SK-N-SH treated with all-trans-retinoic acid at 6 μM for 48 hours (cell line): ENCODE measurements around the gene PRRT1.

ENCODE experiments used
- ATAC-seq: fragments of 200-7000 bp; cut with Tn5 transposase; 3 replicates; pipeline ENCODE4 v1.9.1; 2020; ENCODE audit warnings: mild to moderate bottlenecking, moderate library complexity
- ARNTL ChIP-seq: fragments of 450-650 bp; formaldehyde crosslinking; IDR thresholded peaks from 2 replicates; pipeline ENCODE4 v1.5.0; 2020; ENCODE audit warnings: low read depth, mild to moderate bottlenecking, moderate library complexity, borderline replicate concordance
- BACH2 ChIP-seq: fragments of 250-450 bp; sonication (Bioruptor Pico); IDR thresholded peaks from 2 replicates; pipeline ENCODE4 v1.9.0; 2021; ENCODE audit warnings: mild to moderate bottlenecking, borderline replicate concordance
- CSDC2 ChIP-seq: fragments of 250-450 bp; sonication (Bioruptor Pico); IDR thresholded peaks from 2 replicates; pipeline ENCODE4 v1.5.0; 2020; ENCODE audit warnings: mild to moderate bottlenecking, moderate library complexity
- ESRRG ChIP-seq: fragments of 250-450 bp; sonication (Bioruptor Pico); IDR thresholded peaks from 2 replicates; pipeline ENCODE4 v1.6.1; 2021; ENCODE audit warnings: mild to moderate bottlenecking
- GLIS3 ChIP-seq: fragments of 250-450 bp; sonication (Bioruptor Pico); IDR thresholded peaks from 2 replicates; pipeline ENCODE4 v1.5.0; 2020; ENCODE audit warnings: mild to moderate bottlenecking, moderate library complexity
- ISL1 ChIP-seq: fragments of 250-450 bp; sonication (Bioruptor Pico); IDR thresholded peaks from 2 replicates; pipeline ENCODE4 v2.1.2; 2022; ENCODE audit warnings: mild to moderate bottlenecking, moderate library complexity
- OSR1 ChIP-seq: fragments of 250-450 bp; sonication (Bioruptor Pico); IDR thresholded peaks from 2 replicates; pipeline ENCODE4 v1.8.0; 2022; ENCODE audit warnings: moderate library complexity, mild to moderate bottlenecking, inconsistent platforms
- POU6F1 ChIP-seq: fragments of 250-450 bp; sonication (Bioruptor Pico); IDR thresholded peaks from 2 replicates; pipeline ENCODE4 v1.8.0; 2021; ENCODE audit warnings: low read depth, mild to moderate bottlenecking, moderate library complexity, borderline replicate concordance
- PPARA ChIP-seq: fragments of 250-450 bp; sonication (Bioruptor Pico); IDR thresholded peaks from 2 replicates; pipeline ENCODE4 v1.5.0; 2020; ENCODE audit warnings: mild to moderate bottlenecking, borderline replicate concordance
- RARB ChIP-seq: fragments of 250-450 bp; sonication (Bioruptor Pico); IDR thresholded peaks from 2 replicates; pipeline ENCODE4 v1.8.0; 2021; ENCODE audit warnings: mild to moderate bottlenecking, moderate library complexity
- SNAI2 ChIP-seq: fragments of 250-450 bp; sonication (Bioruptor Pico); IDR thresholded peaks from 2 replicates; pipeline ENCODE4 v1.5.0; 2020; ENCODE audit warnings: mild to moderate bottlenecking, moderate library complexity
- TCF4 ChIP-seq: fragments of 250-450 bp; sonication (Bioruptor Pico); IDR thresholded peaks from 2 replicates; pipeline ENCODE4 v1.8.0; 2021; ENCODE audit warnings: mild to moderate bottlenecking, moderate library complexity, borderline replicate concordance
- TOX ChIP-seq: fragments of 250-450 bp; sonication (Bioruptor Pico); IDR thresholded peaks from 2 replicates; pipeline ENCODE4 v1.8.0; 2021; ENCODE audit warnings: mild to moderate bottlenecking, moderate library complexity, borderline replicate concordance
- TSHZ2 ChIP-seq: fragments of 250-450 bp; sonication (Bioruptor Pico); IDR thresholded peaks from 2 replicates; pipeline ENCODE4 v1.5.0; 2020; ENCODE audit warnings: mild to moderate bottlenecking, moderate library complexity
- ZC3H10 ChIP-seq: fragments of 250-450 bp; sonication (Bioruptor Pico); IDR thresholded peaks from 2 replicates; pipeline ENCODE4 v1.5.1; 2021; ENCODE audit warnings: mild to moderate bottlenecking, moderate library complexity
- ZFP3 ChIP-seq: fragments of 250-450 bp; sonication (Bioruptor Pico); IDR thresholded peaks from 2 replicates; pipeline ENCODE4 v1.5.0; 2020; ENCODE audit warnings: mild to moderate bottlenecking, moderate library complexity
- ZFP30 ChIP-seq: fragments of 450-650 bp; formaldehyde crosslinking; IDR thresholded peaks from 2 replicates; pipeline ENCODE4 v1.5.0; 2022; ENCODE audit warnings: mild to moderate bottlenecking, moderate library complexity
- ZNF565 ChIP-seq: fragments of 450-650 bp; formaldehyde crosslinking; conservative IDR thresholded peaks from 2 replicates; pipeline ENCODE4 v1.5.0; 2020; ENCODE audit warnings: low read depth, mild to moderate bottlenecking, moderate library complexity
- ZNF70 ChIP-seq: fragments of 450-650 bp; formaldehyde crosslinking; IDR thresholded peaks from 2 replicates; pipeline ENCODE4 v1.5.0; 2020; ENCODE audit warnings: mild to moderate bottlenecking, moderate library complexity
- ZNF8 ChIP-seq: fragments of 450-650 bp; formaldehyde crosslinking; IDR thresholded peaks from 2 replicates; pipeline ENCODE4 v1.5.0; 2020; ENCODE audit warnings: mild to moderate bottlenecking, moderate library complexity
- TF ChIP-seq, protein P1 (sequence below): fragments of 250-450 bp; sonication (Bioruptor Pico); IDR thresholded peaks from 2 replicates; pipeline ENCODE4 v1.5.1; 2021; ENCODE audit warnings: mild to moderate bottlenecking, moderate library complexity
- TF ChIP-seq, protein P2 (sequence below): fragments of 250-450 bp; sonication (Bioruptor Pico); IDR thresholded peaks from 2 replicates; pipeline ENCODE4 v1.8.0; 2020; ENCODE audit warnings: mild to moderate bottlenecking, moderate library complexity, borderline replicate concordance

PRRT1 gene

GRCh38 chr6:32175322-32175710 lies 23.6 kb upstream of the PRRT1 start:
- ATAC-seq, result no peak
- TF ChIP-seq ZC3H10 (CRISPR knock-in tag) (no peak), POU6F1 (no peak), ZNF8 (CRISPR knock-in tag) (no peak), ZFP3 (CRISPR knock-in tag) (no peak)

DNA sequence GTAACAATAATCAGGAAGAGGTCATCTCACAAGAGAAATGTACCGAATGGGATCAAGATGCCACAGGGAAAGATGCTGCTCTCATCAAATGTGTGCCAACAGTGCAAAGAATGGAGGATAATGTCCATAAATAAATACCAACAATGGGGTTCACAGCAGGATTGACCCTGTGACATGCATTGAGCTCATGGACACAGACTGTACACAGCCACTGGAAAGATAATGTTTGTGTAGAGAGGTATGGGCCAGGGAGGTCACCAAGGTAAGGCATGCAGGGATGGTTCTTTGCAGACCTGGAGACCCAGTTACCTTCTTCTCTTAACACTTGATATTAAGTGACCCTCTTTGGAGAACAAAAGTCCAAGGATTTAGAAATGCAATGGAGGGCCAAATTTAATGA lies 22.7 kb upstream of the PRRT1 start:
- no peak for ATAC-seq
- no peak for TF ChIP-seq ZNF70
- no peak for TF ChIP-seq ISL1 (CRISPR knock-in tag)
- no peak for TF ChIP-seq TOX (CRISPR knock-in tag)
- no peak for TF ChIP-seq PPARA
- TF ChIP-seq, protein P1, sequence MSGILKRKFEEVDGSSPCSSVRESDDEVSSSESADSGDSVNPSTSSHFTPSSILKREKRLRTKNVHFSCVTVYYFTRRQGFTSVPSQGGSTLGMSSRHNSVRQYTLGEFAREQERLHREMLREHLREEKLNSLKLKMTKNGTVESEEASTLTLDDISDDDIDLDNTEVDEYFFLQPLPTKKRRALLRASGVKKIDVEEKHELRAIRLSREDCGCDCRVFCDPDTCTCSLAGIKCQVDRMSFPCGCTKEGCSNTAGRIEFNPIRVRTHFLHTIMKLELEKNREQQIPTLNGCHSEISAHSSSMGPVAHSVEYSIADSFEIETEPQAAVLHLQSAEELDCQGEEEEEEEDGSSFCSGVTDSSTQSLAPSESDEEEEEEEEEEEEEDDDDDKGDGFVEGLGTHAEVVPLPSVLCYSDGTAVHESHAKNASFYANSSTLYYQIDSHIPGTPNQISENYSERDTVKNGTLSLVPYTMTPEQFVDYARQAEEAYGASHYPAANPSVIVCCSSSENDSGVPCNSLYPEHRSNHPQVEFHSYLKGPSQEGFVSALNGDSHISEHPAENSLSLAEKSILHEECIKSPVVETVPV (CRISPR knock-in tag), result no peak
- TF ChIP-seq BACH2 (CRISPR knock-in tag), result no peak
- TF ChIP-seq SNAI2 (CRISPR knock-in tag), result no peak
- no peak for TF ChIP-seq TSHZ2 (CRISPR knock-in tag)
- TF ChIP-seq ARNTL (CRISPR knock-in tag), result no peak
- TF ChIP-seq ESRRG, result no peak
- TF ChIP-seq TCF4 (CRISPR knock-in tag), result no peak
- TF ChIP-seq ZFP3 (CRISPR knock-in tag), result no peak
- TF ChIP-seq POU6F1, result no peak
- TF ChIP-seq ZFP30, result no peak
- TF ChIP-seq ZNF565 (CRISPR knock-in tag), result no peak
- no peak for TF ChIP-seq OSR1 (CRISPR knock-in tag)
- no peak for TF ChIP-seq RARB (CRISPR knock-in tag)
- TF ChIP-seq GLIS3 (CRISPR knock-in tag), result no peak
- TF ChIP-seq CSDC2 (CRISPR knock-in tag), result no peak
- TF ChIP-seq ZC3H10 (CRISPR knock-in tag), result no peak

GRCh38 chr6:32173051-32173727 lies 21.4 kb upstream of the PRRT1 start:
- no peak for ATAC-seq
- TF ChIP-seq ISL1 (CRISPR knock-in tag), result no peak
- no peak for TF ChIP-seq ZFP30
- no peak for TF ChIP-seq BACH2 (CRISPR knock-in tag)
- no peak for TF ChIP-seq RARB (CRISPR knock-in tag)
- no peak for TF ChIP-seq ZNF8 (CRISPR knock-in tag)
- TF ChIP-seq POU6F1, result no peak
- TF ChIP-seq ZNF70, result no peak
- TF ChIP-seq, protein P1 (CRISPR knock-in tag), result no peak
- no peak for TF ChIP-seq GLIS3 (CRISPR knock-in tag)
- no peak for TF ChIP-seq SNAI2 (CRISPR knock-in tag)
- no peak for TF ChIP-seq ARNTL (CRISPR knock-in tag)
- TF ChIP-seq, protein P2, sequence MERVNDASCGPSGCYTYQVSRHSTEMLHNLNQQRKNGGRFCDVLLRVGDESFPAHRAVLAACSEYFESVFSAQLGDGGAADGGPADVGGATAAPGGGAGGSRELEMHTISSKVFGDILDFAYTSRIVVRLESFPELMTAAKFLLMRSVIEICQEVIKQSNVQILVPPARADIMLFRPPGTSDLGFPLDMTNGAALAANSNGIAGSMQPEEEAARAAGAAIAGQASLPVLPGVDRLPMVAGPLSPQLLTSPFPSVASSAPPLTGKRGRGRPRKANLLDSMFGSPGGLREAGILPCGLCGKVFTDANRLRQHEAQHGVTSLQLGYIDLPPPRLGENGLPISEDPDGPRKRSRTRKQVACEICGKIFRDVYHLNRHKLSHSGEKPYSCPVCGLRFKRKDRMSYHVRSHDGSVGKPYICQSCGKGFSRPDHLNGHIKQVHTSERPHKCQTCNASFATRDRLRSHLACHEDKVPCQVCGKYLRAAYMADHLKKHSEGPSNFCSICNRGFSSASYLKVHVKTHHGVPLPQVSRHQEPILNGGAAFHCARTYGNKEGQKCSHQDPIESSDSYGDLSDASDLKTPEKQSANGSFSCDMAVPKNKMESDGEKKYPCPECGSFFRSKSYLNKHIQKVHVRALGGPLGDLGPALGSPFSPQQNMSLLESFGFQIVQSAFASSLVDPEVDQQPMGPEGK (CRISPR knock-in tag), result no peak
- TF ChIP-seq PPARA, result no peak
